ENCODE results near the gene TMEM50A.
"Not testable (repeated sequence)": the region's sequence is repeated elsewhere in the genome, so short reads cannot be mapped to it uniquely, and the experiment has no call there.

The TMEM50A gene

DNA sequence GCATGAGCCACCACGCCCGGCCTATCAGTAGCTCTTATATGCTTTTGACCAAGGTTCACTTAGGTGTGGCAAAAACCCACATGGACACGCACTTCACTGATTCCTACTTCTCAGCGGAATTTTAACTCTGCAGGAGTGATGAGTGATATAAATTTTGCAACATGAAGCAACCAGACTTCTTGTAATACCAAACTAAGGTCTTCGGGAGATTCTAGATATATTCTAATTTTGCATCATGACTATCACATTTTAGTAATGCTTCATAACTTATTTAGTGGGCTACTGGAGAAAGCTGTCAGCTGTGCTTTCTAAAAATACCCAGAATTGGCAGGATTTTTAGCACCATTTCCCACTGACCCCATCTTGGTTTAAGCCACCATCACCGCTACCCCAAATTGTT lies 54.7 kb downstream of the TMEM50A start:
- TF ChIP-seq, protein P1, sequence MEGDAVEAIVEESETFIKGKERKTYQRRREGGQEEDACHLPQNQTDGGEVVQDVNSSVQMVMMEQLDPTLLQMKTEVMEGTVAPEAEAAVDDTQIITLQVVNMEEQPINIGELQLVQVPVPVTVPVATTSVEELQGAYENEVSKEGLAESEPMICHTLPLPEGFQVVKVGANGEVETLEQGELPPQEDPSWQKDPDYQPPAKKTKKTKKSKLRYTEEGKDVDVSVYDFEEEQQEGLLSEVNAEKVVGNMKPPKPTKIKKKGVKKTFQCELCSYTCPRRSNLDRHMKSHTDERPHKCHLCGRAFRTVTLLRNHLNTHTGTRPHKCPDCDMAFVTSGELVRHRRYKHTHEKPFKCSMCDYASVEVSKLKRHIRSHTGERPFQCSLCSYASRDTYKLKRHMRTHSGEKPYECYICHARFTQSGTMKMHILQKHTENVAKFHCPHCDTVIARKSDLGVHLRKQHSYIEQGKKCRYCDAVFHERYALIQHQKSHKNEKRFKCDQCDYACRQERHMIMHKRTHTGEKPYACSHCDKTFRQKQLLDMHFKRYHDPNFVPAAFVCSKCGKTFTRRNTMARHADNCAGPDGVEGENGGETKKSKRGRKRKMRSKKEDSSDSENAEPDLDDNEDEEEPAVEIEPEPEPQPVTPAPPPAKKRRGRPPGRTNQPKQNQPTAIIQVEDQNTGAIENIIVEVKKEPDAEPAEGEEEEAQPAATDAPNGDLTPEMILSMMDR (IDR thresholded peaks at IDR 0.05; ENCODE audit: low read depth, low read length, missing control alignments) = no peak
- no peak for DNase-seq (ENCODE audit: extremely low read depth, low read depth)

DNA sequence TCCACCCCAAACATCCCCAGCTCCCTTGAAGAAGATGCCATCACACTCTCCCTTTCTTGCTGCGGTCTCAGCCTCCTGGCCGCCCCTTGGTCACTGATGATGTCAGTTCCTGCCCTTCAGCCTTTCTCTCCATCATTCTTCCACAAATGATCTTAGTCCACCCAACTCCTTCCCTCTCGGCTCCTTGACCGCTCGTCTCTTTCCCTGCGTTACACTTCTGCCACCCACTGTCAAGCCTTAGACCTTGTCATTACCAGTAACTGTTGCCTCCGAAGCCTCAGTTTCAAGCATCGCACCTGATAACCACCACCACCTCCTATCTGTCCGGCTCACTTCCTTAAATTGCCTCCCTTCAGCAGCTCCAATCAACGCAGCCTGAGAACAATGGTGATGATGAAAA lies 59.4 kb downstream of the TMEM50A start:
- not testable (repeated sequence) for DNase-seq (ENCODE audit: extremely low read depth, low read depth); H3K4me3 ChIP-seq (replicated peaks; ENCODE audit: low read depth, low read length)

More for the DNA sequence above, 54.7 kb downstream of the TMEM50A start:
- no peak overlapping the region for H3K4me3 ChIP-seq (replicated peaks; ENCODE audit: low read depth, low read length)

DNA sequence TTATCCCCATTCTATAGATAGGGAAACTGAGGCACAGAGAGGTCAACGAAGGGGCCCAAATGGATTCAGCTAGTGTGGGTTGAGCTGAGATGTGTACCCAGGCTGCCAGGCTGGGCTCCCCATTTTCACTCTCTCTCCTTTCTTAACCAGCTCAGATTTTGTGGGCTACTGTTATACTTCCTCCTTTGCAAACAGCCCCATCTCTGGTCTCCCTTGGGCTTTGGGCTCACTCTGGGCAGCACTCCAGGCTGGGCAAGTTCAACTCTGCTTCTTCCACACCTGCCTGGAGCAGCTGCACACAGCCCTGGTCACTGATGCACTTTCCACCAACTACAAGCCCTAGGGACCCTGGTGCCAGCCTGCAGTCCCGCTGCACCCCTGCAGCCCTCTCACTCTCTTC lies 59.9 kb downstream of the TMEM50A start:
- DNase-seq (ENCODE audit: extremely low read depth, low read depth); H3K4me3 ChIP-seq (replicated peaks; ENCODE audit: low read depth, low read length): not testable (repeated sequence)

DNA sequence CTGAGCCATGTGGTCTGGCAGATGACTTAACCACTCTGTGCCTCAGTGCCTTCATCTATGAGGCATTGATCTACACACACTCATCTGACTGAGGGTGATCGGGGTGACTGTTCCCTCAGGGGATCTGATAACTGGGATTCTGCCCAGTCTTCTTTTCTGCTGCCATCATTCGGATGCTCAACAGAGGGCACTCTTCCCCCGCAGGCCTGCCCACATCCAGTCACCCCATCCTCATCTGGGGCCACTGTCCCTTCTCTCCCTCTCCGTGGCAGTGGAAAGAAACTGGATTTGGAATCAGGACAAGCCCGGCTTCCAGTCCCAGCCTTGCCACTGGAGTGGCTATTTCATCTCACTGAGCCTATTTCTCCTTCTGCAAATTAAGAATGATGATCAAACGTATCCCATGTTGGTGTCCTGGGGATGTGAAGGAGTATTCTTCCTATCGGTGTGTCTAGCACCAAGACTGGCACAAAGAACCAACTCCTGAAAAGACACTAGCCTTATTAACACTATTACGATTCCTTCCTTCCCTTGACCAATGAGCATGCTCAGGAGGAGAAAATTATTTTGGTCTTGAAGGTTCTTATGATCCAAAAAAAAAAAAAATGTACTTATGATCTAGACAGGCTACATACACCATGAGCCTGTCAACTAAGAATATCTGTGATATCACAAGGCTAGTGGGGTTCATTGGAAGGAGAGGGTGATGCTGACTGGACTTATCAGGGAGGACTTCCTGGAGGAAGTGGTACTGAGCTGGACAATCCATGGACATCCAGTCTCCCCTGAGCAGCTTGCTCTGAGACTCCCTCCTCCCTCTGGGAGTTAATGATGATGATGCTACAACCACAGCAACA lies 65.0 kb downstream of the TMEM50A start:
- TF ChIP-seq, protein P1 (IDR thresholded peaks at IDR 0.05; ENCODE audit: low read depth, low read length, missing control alignments) = peak; percentile 30
- H3K4me3 ChIP-seq (replicated peaks; ENCODE audit: low read depth, low read length); DNase-seq (ENCODE audit: extremely low read depth, low read depth): not testable (repeated sequence)

DNA sequence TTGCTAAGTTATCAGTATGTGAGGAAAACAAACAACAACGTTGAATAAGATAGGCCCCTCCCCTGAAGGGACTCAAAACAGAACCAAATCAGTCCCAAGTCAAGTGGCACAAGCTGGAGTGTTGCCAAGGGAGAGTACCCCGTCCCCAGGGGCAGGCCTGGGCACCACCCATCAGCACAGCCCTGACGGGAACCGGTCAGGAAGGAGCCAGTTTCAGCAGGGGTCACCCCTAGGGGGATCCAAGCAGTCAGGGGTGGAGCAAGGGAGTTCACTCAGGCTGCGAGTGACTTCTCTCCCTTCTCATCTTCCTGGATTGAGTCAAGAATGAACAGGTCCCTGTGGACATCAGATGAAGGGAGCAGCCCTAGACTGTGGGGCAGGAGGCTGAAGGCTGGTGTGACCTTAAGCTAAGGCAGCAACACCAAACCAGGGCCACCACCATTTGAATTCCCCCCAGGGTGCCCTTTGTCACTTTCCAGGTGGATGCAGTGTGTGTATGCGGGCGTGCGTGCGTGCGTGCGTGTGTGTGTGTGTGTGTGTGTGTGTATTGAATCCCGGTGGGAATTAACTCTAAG lies 67.7 kb downstream of the TMEM50A start:
- H3K4me3 ChIP-seq (replicated peaks; ENCODE audit: low read depth, low read length); DNase-seq (ENCODE audit: extremely low read depth, low read depth): not testable (repeated sequence)

GRCh38 chr1:25409641-25410427 lies 71.7 kb downstream of the TMEM50A start:
- not testable (repeated sequence) for DNase-seq (ENCODE audit: extremely low read depth, low read depth); H3K4me3 ChIP-seq (replicated peaks; ENCODE audit: low read depth, low read length)
